HFF-Myc (cell line): Measurements from ENCODE around the gene GLUL.
"Not testable (repeated sequence)": the region's sequence is repeated elsewhere in the genome, so short reads cannot be mapped to it uniquely, and the experiment has no call there.

ENCODE experiments used
- DNase-seq: peaks from one replicate; pipeline ENCODE4 v3.0.0-alpha.2; 2011; ENCODE audit warnings: low read depth; ENCODE audit errors: extremely low read depth
- H3K4me3 ChIP-seq: replicated peaks from 2 replicates; pipeline ENCODE4 v1.5.1; 2011; ENCODE audit warnings: low read depth, mild to moderate bottlenecking, control low read depth, low read length
- CTCF ChIP-seq: IDR thresholded peaks from 2 replicates; pipeline ENCODE4 v1.5.1; 2012; ENCODE audit warnings: mild to moderate bottlenecking, low read depth, low read length, control low read depth; ENCODE audit errors: missing control alignments

Gene GLUL

DNA sequence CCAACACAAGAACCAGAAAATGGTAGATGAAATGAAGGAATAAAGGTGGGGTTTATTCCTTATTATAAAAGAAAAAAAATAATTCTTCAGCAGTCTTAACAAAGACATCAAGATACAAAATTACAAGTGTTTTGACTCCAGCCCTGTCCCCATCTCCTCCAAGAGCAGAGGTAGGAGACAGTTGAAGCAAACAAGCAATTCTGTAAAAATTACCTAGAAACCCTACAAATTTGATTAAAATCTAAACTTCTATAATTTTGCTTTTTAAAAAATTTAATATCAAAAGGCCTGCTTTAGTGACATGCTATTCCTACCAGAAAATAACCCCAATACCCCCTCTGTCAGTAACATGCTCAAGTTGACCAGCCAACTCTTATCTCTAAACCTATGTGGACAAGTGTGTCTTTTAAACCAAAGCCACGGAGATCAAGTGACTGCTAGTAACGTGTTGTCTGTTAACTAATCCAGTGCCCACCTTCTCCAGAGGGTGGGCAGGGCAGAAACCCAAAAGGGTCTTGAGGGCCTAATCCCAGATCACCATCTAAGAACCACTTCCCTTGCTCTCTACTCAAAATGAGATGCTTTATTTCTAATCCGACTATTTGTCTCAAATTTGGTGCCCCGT is 8.4 kb downstream of the GLUL start:
- no peak for DNase-seq
- TF ChIP-seq CTCF = no peak
- no peak overlapping the region for H3K4me3 ChIP-seq

DNA sequence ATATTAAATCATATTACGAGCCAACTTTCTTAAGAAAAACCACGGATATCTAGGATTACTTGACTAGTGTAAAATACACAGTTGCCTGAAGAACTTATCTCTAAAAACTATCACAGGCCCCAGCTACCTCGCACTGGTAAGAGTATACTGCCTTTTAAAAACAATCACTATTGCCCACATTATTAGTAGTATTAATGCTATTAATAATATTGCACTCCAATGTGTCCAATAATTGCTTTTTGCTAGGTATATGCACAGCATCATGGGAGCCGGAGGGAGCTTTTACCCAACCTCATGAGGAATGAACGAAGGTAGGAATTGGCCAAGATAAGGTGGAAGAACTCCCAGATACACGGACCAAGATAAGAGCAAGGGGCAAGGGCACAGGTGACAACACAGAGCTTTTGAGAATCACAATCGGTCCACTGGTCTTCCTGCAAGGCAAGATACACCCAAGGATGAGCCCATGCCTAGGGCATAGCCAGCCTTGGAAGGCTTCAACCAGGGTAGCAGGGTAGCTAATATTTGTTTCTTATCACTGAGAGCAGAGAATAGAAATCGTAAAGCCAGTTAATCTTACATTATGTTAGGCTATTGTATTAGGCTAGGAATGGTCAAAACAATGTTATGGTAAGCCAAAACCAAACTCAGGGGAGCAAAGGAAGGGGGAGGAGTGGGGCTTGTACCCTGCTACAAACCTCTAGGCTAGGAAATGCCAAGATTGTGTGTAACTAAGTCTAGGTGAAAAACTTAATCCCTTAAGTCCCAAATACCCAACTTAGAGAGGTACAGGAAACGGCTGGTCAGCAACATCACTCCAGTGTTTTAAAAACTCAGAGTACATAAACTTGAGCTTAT is 9.4 kb downstream of the GLUL start:
- DNase-seq = no peak
- TF ChIP-seq CTCF = no peak
- H3K4me3 ChIP-seq = no peak overlapping the region

GRCh38 chr1:182380199-182380598 is 11.4 kb downstream of the GLUL start:
- TF ChIP-seq CTCF = no peak
- no peak overlapping the region for H3K4me3 ChIP-seq
- no peak for DNase-seq

DNA sequence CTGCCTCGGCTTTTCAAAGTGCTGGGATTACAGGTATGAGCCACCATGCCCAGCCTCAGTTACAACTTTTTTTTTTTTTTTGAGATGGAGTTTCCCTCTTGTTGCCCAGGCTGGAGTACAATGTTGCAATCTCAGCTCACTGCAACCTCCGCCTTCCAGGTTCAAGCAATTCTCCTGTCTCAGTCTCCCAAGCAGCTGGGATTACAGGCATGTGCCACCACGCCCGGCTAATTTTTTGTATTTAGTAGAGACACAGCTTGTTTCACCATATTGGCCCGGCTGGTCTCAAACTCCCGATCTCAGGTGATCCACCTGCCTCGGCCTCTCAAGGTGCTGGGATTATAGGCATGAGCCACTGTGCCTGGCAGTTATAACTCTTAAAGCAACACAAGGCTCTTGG is 11.8 kb downstream of the GLUL start:
- not testable (repeated sequence) for H3K4me3 ChIP-seq, DNase-seq

DNA sequence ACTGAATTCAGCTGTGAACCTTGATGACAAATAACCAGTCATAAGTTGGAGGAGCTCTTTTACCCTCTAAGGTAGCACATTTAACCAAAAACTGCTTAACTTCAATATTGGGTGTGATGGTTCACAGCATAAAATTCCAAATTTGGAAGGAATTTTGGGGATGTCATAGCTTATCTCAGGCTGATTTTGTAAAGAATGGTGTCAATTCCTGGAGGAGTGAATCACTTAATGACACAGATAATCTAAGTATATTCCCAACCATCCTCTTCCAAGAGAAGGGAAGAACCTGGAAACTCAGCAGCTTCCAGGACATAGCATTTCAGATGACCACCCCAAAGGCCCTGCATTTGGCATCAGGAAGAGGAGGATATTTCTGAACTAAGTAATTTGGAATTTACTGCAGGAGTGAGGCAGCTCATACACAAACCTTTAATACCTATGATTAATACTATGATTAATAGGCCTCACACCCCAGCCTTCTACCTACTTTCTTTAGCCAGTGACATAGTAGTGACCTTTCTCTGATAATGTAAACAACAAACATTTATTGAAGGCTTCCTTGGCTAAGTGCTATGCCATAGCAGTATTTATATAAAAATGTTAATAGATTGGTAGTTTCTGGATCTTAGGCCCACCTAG is 14.5 kb downstream of the GLUL start:
- no peak overlapping the region for H3K4me3 ChIP-seq
- no peak for TF ChIP-seq CTCF
- DNase-seq = no peak

- DNase-seq = no peak
- TF ChIP-seq CTCF = no peak
- no peak overlapping the region for H3K4me3 ChIP-seq
Observed at GRCh38 chr1:182374101-182374834, 17.3 kb downstream of the GLUL start.
